Stimulated activated CD8-positive, alpha-beta memory T cell treated with anti-CD3 and anti-CD28 coated beads, Interleukin-12 subunit alpha, Interleukin-12 subunit beta, amount 100 ng/mL, for 24 hours (primary cell): ENCODE measurements around the gene CDHR3.

Experiments
- DNase-seq: peaks from one replicate; pipeline ENCODE4 v3.0.0-alpha.2; 2020; ENCODE audit errors: extremely low read depth

CDHR3 gene

DNA sequence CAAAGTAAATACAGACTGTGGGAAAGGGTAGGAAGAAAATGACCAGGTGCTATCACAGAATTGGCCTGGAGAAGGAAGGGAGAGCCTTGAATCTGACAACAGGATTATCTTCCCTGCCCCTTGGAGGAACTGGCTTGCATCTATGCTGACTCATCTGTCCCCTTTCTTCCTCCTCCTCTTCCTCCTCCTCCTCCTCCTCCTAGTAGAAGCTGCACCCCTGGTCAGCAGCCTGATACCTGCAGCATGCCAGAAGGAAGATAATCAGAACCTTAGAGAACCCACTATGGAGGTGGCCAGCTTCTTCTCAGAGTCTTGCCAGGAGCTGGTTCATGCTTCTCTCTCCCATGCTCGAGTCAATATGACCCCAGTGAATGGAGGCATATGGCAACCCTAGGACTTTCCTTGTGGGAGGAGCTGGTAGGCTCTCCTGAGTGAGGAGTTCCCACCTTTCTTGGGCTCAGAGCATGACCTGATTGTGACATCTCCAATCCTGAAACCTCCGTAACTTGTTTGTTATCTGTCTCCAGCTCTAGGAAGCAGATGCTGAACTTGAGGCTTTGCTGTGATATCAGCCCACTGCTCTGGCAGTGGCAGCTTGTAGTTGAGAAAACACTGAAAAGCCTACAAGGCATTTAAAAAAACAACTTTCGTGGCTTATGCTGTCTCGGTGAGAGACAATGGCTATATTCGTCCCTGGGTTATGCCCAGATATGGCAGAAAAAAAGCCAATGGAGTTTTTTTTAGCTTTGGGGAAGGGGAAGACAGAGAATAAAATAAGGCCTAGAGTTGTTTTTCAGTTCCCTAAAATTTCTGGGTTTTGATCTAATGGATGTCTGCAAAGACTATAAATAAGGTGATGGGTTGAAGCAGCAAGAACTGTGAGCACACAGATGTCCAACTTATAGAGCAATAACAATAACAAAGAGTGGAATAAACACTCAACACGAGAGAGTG, 60.6 kb downstream of the CDHR3 start:
- no peak for DNase-seq

DNA sequence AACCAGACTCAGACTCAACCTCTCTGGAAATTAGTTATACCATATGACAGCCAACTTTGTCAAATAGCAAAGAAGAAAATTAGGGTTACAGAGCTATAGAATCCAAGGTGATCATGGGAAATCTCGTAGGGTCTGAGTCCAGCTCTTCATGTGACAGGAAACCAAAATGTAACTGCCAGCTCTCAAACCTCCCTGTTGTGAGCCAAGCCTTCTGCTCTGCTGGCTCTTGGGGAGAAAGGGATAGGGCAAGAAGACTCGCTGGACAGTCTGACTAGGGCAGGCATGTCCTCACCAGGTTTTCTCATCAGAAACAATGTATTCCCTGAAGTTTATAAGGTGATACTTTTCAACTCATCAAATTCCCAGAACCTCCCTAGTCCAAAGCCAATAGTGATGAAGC, 63.0 kb downstream of the CDHR3 start:
- no peak for DNase-seq

DNA sequence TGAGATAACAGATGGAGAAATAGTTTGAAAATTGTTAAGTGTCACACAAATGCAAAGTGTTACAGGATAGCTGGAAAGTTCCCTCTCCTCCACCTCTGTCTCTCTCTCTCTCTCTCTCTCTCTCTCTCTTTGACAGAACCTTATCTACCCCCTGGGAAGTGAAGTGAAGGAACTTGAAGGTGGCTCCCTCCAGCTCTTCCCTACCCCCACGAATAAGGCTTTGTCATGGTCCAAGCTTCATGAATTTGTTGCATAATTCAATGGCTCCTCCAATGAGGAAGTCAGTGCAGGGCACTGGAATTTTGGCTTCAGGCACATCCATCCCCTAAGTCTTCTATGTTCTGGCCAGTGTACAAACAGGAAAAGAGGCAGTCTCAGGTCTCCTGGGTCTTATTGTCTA, 66.4 kb downstream of the CDHR3 start:
- no peak for DNase-seq

DNA sequence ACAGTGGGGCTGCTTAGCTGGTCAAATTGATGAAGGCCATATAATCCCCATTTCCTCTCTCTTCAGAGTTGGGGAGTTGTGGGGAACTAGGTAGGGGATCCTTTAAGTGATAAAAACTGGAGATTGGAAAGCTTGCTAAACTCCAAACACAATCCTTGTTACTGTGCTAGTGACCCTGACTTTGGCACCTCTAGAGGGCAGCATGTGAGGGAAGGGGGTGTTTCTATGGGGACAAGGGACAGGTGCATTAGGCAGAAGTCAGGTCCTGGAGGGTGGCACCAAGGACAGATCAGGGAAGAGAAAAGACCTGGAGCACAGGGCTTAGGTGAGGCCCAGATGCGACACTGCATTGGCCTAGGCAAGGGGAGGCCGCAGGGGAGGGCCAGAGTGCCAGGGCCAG, 66.9 kb downstream of the CDHR3 start:
- no peak for DNase-seq

DNA sequence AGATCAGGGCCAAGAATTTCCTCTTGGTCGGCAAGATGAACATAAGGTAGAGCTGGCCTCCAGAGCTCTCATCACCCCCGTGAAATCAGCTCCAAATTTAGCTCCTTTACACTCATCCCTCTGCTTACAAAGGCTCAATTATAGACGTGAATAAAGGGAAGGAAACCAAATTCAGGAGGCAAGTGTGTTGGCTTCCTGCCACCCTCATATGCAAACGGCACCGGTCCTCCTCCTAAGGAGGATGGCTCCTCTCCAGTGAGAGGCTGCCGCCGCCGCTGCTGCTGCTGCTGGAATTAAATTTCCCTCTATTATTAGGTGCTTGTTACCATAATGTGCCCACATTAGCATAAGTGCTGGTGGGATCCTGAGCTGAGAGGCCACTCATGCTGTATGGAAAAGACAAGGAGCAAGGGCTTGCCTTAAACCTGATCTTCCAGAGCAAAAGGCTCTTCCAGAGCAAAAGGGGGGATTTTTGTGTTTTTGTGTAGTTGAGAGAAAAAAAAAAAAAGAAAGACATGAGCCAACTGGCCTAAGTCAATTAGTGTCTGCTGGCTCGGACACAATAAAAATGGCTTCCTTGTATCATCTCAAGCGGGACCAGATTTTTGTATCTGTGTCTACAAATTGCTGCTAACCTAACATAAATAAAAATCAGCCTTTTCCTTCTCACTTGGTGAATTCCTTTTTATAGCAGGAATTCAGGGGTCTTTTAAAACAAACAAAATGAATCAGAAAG, 68.4 kb downstream of the CDHR3 start:
- DNase-seq, result no peak

DNA sequence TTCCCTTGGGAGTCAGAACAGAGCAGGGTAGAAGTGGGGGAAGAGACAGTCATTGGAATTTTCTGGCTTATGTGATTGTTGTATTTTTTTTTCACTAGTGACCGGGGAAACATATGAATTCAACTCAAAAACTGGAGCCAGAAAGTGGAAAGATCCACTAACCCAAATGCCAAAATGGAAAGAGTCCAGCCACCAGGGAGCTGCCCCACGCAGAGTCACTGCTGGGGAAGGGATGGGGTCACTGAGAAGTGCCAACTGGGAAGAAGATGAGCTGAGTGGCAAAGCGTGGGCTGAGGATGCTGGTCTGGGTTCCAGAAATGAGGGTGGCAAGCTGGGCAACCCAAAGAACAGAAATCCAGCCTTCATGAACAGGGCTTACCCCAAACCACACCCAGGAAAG, 69.2 kb downstream of the CDHR3 start:
- DNase-seq, result no peak

DNA sequence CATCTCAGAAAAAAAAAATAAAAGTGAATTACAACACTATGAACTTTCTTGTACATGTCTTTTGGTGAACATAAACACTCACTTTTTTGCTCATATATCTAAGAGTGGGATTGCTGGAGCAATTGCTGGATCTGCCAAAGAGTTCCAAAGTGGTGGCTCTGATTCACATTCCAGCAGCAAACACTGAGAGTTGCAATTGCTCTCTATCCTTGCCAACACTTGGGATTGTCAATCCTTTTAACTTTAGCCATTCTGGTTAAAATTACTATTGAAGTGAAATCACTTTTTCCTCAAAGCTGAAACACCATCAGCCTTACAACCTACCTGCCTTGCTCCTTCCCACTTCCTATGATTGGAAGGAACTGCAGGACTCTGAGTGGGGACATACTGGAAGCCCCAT, 70.7 kb downstream of the CDHR3 start:
- no peak for DNase-seq

DNA sequence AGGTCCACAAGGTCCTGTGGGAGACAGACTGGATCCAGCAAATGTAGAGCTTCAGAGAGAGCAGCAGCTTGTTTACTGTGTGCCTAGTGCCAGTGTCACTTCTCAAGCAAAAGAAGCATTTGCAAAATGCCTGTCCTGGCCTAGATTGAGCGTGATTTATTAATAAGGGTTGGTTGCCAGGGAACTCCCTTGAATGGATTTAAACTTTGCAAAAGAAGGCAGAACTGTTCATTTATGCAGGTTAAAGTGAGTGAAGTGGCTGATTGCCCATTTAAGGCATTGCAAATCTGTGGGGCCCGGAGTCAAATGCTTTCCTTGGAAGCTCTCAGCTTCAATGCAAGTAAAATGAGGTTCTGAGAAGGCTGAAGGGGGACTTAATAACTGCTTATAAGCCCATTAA, 71.3 kb downstream of the CDHR3 start:
- DNase-seq, result no peak

DNA sequence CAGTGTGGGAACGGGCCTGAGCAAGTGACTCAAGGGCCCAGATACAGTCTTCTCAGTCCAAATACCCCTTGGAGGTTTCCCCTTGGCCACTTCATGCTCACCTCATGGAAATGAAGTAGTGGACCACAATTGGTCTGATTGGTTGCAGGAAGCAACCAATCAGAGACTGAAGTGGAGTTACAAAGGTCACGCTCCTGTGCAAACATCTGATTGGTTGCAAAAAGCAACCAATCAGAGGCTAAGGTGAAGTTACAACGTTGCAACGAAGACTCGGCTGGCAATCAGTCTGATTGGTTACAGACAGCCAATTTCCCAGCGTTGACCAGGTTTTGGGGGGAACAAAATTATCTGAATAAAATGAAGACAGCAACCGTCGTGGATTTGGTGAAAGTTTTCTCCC, 72.5 kb downstream of the CDHR3 start:
- no peak for DNase-seq

DNA sequence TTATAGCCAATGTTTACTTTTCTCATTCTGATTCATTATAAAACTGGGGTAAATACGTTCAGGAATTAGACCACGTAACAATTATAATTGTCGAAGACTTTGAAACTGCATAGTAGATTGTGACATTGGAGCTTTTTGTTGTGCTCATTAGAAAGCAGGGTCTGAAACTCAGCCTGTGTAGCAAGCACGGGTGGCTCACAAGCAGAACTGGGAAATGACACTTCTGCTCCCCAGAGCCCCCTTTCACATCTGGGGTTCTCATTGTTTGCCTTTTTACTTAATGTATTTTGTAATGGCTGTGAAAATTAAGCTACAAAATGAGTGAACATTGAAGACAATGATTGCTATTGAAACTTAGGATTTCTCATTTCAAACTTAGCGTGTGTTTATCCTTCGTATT, 72.9 kb downstream of the CDHR3 start:
- no peak for DNase-seq

DNA sequence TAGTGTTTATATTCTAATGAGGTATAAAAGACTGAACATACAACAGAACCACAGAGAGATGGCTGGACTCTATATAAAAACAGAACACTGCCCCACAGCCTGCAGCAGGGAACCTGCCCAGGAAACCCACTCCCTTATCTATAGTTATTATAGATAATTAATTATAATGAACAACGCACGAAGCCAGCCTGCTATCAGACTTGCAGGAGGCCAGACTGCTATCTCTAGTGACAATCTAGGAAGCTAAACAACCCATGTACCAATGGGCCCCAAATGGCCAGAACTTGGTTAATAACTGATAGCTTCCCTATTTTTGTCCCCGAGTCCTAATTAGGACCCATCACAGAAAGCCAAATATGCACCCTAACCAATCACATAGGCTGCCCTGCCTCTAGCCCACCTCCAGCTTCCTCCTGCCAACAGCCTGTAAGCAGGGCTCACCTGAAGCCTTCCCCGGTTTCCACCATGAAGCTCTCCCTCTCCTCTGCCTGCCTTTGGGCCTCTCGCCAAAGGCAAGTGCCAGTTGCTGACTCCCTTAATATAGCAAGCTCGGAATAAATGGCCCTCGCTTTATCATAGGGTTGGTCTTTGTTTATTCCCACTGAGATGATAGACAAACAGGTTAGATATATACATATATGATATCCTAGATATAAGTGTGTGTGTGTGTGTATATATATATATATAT, 74.6 kb downstream of the CDHR3 start:
- DNase-seq, result no peak

DNA sequence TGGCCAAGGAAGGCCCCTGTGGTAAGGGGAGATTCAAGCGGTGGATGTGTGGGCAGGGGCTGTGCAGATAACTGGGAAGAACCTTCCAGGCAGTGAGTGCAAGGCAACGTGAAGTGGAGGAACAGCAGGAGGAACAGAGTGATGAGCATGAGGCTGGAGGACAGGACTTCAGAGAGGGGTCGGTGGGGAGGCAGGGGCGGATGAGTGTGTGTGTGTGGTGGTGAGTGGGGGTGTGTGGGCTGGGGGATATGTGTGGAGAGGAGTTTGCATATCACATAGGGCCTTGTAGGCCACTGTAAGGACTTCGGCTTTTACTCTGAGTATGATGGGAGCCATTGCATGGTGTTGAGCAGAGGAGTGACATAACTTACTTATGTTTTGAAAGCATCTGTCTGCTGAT, 75.2 kb downstream of the CDHR3 start:
- DNase-seq, result no peak

DNA sequence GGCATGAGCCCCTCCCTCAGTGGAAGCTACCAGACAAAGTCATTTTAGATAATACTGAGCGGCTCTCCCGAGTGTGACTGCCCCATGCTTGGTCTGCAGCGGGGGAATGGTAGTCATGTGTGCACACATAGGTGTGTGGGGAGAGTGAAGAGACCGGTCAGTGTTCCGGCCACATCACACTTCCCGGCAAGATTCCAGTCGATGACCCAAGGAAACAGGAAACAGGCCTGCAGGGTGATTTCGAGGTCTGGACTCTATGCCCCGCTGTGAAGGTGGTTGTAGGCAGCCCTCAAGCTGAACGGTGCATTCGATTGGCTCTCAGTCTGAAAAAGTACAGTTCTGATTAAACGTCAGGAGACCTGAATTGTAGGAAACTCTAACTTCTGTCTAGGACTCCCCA, 75.9 kb downstream of the CDHR3 start:
- no peak for DNase-seq

DNA sequence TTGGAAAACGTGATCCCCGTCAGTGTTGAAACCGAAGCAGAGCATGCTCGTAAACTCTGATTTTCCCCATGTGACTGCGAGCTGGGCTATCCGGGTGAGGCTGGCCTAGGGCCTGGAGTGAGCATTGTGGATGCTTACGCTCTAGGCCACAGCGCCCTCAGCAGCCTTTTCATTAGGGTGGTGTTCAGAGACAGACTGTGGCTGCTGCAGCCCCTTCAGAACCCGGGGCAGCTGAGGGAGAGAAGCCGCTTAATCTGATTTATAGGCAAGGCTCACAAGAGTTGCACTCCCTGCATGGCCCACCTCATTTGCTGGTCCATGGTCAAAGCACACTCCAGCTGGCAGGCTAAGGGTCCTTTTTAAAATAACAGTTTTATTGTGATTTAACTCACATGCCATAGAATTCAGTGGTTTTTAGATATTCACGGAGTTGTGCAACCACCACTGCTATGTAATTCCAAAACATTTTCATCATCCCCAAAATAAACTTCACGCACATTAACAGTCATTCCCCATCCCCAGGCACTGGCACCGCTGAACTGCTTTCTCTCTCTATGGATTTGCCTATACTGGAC, 76.5 kb downstream of the CDHR3 start:
- no peak for DNase-seq

DNA sequence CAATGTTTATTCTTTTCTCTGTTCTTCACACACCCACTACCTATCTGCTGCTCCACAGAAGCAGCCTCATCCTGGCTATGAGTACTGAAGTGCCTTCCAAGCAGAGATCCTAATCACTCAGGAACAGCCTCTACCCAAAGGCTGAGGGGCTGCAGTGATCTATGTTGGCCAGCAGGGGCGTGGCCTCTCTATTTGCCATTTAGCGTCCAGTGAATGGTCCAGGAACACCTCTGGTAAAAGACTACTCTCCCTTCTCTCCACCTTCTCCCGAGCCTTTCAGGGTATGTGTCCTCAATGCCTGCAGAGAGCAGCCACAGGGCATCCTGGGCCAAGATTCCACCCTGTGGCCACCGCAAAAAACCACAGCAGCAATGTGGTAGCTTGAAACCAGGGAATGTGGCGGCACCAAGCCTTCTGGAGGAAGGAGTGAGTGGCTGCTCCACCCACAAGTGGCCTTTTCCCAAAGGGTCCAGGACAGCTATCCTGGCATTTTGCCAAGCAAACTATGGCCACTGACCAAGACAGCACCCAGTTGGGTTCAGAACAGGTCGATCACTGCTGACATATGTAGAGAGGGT, 78.2 kb downstream of the CDHR3 start:
- DNase-seq, result no peak

DNA sequence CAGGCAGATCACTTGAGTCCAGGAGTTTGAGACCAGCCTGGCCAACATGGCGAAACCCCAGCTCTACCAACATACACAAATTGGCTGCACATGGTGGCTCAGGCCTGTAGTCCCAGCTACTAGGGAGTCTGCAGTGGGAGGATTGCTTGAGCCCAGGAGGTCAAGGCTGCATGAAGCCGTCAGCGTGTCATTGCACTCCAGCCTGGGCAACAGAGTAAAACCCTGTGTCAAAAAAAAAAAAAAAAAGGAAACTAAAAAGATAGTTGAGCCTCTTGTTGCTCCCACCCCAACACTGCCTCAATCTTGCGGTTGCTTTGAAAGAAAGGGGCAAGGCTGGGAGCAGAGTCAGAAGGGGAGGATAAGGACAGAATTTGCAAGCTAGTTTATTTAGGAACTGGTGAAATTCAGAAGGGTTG, 79.1 kb downstream of the CDHR3 start:
- no peak for DNase-seq

DNA sequence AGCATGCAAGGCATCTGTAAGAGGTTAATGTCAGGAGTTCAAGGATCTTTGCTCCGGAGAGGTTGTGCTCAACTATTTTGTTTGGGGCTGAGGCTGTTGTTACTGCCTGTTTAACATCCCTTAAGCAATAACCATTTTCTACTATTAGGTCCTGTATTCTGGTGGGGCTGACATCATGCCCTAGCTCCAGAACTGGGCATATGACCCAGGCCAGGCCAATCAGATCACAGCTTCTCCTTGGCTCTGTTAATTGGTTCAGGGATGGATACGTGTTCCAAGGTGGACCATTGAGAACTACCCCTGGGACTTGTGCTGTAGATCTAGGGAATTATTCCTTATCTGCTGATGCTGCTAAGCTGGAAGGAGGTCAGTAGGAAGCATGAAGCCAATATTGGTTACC, 82.1 kb downstream of the CDHR3 start:
- no peak for DNase-seq

DNA sequence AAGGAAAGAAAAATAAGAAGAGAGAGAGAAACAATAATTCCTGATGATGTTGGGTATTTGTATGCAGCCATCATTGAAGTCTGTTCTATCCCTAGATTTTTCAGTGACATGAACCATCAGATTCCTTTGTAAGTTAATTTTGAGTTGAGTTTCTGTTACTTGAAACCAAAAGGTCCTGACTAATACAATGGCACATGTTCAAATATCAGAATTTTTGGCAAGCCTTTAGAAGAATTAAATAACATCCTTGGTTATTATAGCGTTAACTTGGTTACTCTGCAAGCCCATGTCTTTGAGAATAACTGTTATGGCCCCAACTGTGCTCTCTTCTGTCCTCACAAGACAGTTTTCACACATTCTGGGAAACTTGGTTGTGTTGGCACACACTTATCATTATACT, 82.5 kb downstream of the CDHR3 start:
- no peak for DNase-seq

DNA sequence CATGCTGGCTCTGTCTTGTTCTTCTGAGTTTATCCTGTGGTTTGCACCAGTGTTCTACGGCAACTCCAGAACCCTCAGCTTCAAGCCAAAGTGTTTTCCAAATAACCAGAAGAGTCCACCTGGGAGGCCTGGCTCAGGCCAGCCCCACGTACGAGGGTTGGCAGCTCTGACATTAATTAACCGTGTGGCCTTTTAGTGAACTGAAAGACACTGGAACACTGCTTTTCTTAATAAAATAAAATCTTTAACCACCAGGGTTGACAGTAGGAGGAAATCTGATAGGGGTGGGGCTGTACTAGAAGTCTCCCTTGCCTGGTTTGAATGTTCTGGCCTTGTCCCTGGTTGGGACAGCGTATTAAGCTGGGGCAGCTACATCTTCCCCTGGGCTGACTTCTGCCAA, 84.1 kb downstream of the CDHR3 start:
- DNase-seq, result no peak

DNA sequence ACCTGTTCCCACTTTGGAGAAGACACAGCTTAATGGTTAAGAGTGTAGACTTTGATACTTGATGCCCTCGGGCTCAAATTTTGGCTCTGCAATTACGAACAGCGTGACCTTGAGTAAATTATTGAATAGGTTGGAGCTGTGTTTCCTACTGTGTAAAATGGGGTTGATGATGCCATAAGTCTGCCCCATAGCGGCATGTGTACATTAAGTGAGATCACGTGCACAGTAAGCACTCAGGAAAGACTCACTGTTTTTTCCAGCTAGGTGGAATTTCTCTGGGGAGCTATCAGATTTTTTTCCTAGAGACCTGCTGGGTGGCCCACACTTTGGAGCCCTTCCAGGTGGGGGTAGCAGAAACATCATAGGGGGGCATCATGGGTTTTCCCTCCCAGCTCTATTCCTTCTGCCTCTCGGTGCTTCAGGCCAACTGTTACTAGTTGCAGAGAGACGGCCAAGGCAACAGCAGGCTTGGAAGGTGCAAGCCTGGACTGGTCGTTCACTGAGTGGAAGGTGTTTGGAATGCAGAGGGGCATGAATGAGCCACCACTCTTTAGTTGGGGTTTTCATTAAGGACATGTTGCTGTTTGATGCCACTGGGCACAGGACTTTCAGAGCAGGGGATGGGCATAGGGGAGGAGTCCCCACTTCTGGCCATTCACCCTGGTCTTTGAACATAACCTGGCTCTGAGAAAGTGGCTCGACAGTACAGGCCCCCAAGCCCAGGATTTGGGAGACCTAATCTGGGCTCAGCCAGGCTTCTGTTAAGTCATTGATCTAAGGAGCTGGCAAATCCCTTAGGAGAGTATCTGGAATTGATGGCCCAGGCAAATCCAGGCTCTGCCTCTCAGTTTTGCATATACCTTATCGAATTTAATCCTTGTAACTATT, 85.0 kb downstream of the CDHR3 start:
- no peak for DNase-seq

DNA sequence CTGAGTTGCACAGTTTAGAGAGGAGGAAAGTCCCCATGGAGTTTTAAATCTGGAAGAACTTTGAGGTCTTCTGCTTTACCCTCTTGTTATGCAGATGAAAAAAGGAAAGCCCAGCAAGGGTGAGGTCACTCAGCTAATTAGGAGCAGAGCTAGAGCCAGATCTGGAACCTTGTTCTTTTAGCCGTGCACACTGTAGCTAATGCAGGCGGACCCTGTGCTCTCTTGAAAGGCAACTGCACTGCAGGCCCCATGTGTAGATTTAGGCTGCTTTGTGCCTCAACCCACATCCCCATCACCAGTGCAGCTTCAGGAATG, 85.6 kb downstream of the CDHR3 start:
- no peak for DNase-seq
